OCI-LY7 (cell line): ENCODE data around the gene ZNF365. TPM values are rescaled to one million over a fixed set of nuclear protein-coding genes. Genes with fewer than 3 reads are reported as not detected.

ENCODE experiments used
- BruUV-seq: library from RNA; stranded (reverse); fragments of 400-500 nt; replicated peaks from 2 replicates; lab custom pipeline; 2021; lab: Mats Ljungman, UMichigan
- CTCF ChIA-PET: fragments of 300-600 bp; sonication (Branson Sonifier 250); formaldehyde crosslinking; loops from one replicate; lab custom pipeline; 2022; ENCODE audit warnings: antibody characterized with exemption; ENCODE audit not compliant: unreplicated experiment; lab: Charles Lee
- POLR2A ChIA-PET: fragments of 300-600 bp; sonication (Branson Sonifier 250); formaldehyde crosslinking; loops from one replicate; lab custom pipeline; 2022; ENCODE audit warnings: antibody characterized with exemption; lab: Charles Lee
- DNase-seq: peaks from one replicate; pipeline ENCODE4 v3.0.0-alpha.2; 2015; ENCODE audit warnings: low spot score
- H2AFZ ChIP-seq: fragments of 200-600 bp; sonication (generic), shearing (Covaris generic); 2 replicates; pipeline ENCODE4 v1.6.1; 2014; ENCODE audit warnings: mild to moderate bottlenecking, antibody characterized with exemption, low read length, moderate library complexity
- H3K27ac ChIP-seq: fragments of 200-600 bp; sonication (generic); 2 replicates; pipeline ENCODE4 v1.5.1; 2014; ENCODE audit warnings: mixed run types, low read depth, mild to moderate bottlenecking, moderate library complexity, low read length, inconsistent platforms; ENCODE audit not compliant: poor library complexity, severe bottlenecking
- H3K36me3 ChIP-seq: fragments of 200-600 bp; sonication (generic); 2 replicates; pipeline ENCODE4 v1.6.1; 2014; ENCODE audit warnings: mild to moderate bottlenecking, antibody characterized with exemption, low read length, moderate library complexity, mixed read lengths; ENCODE audit not compliant: insufficient read depth
- H3K4me1 ChIP-seq: fragments of 200-600 bp; sonication (generic); 2 replicates; pipeline ENCODE4 v1.5.1; 2014; ENCODE audit warnings: mild to moderate bottlenecking, low read length; ENCODE audit not compliant: insufficient read depth, poor library complexity, severe bottlenecking
- H3K4me2 ChIP-seq: fragments of 200-600 bp; sonication (generic); 2 replicates; pipeline ENCODE4 v1.6.1; 2014; ENCODE audit warnings: mild to moderate bottlenecking, low read length
- H3K4me3 ChIP-seq: fragments of 200-600 bp; sonication (generic); 2 replicates; pipeline ENCODE4 v1.5.1; 2014; ENCODE audit warnings: mild to moderate bottlenecking, low read depth, low read length; ENCODE audit not compliant: poor library complexity, severe bottlenecking
- H3K79me2 ChIP-seq: fragments of 200-600 bp; sonication (generic); 2 replicates; pipeline ENCODE4 v1.6.1; 2016; ENCODE audit warnings: low read depth, mild to moderate bottlenecking, low read length, moderate library complexity, mixed read lengths; ENCODE audit not compliant: insufficient read depth
- H3K9me2 ChIP-seq: fragments of 200-600 bp; sonication (generic); 2 replicates; pipeline ENCODE4 v1.6.1; 2016; ENCODE audit warnings: mild to moderate bottlenecking, low read length, mixed read lengths; ENCODE audit not compliant: insufficient read depth
- H3K9me3 ChIP-seq: fragments of 200-600 bp; sonication (generic); 2 replicates; pipeline ENCODE4 v1.6.1; 2014; ENCODE audit warnings: mild to moderate bottlenecking, mixed run types, low read length, mixed read lengths
- H4K20me1 ChIP-seq: fragments of 200-600 bp; sonication (generic); 2 replicates; pipeline ENCODE4 v1.6.1; 2014; ENCODE audit warnings: mild to moderate bottlenecking, antibody characterized with exemption, low read length, moderate library complexity, mixed read lengths; ENCODE audit not compliant: insufficient read depth
- CTCF ChIP-seq: fragments of 200-600 bp; sonication (generic); conservative IDR thresholded peaks from 2 replicates; pipeline ENCODE4 v1.5.1; 2014; ENCODE audit warnings: mild to moderate bottlenecking, antibody characterized with exemption, low read length, moderate library complexity, mixed read lengths
- EZH2phosphoT487 ChIP-seq: fragments of 200-600 bp; sonication (generic); IDR thresholded peaks from 2 replicates; pipeline ENCODE4 v1.6.1; 2018; ENCODE audit warnings: low read depth, borderline replicate concordance, mild to moderate bottlenecking, mixed run types, antibody characterized with exemption, low read length, moderate library complexity, mixed read lengths
- intact Hi-C: fragments of 100-400 bp; cut with micrococcal nuclease; formaldehyde crosslinking; loops from one replicate; pipeline ENCODE4 v1.10.0; 2022; ENCODE audit not compliant: unreplicated experiment
- total RNA-seq, 2 experiments: library from RNA; depleted of rRNA in 1 of 2; stranded (reverse); fragments of >200 nt in 1 of 2; shearing (Covaris generic) in 1 of 2; gene quantifications; 2 replicates each; pipeline ENCODE4 v1.2.3, GENCODE V29; 2014 to 2022

ZNF365 gene
- total RNA-seq, 2 experiments from 2014 or later = not detected

- H3K79me2 ChIP-seq = no peaks in the 10 kb centered on the region
- H3K27ac ChIP-seq = no peak overlapping the region
- no peak for DNase-seq
- intact Hi-C loops = no loop called here
- POLR2A ChIA-PET = no interaction called here
- BruUV-seq = no TSS peak
- H3K4me2 ChIP-seq = no peak overlapping the region
- H3K9me3 ChIP-seq = 0 out of 2 replicates have a peak, but pooled peaks cover 8% of the 10 kb centered on the region
- H4K20me1 ChIP-seq = no peaks in the 10 kb centered on the region
- TF ChIP-seq EZH2phosphoT487 (no peak), CTCF (no peak)
- H3K4me1 ChIP-seq = no peaks in the 10 kb centered on the region
- no peaks in the 10 kb centered on the region for H3K9me2 ChIP-seq
- H2AFZ ChIP-seq = no peak overlapping the region
- no peaks in the 10 kb centered on the region for H3K36me3 ChIP-seq
- CTCF ChIA-PET = no interaction called here
- no peak overlapping the region for H3K4me3 ChIP-seq
Observed at GRCh38 chr10:62348029-62348428, 26.1 kb upstream of the ZNF365 start.

- intact Hi-C loops = no loop called here
Observed at GRCh38 chr10:62352356-62352970, 21.7 kb upstream of the ZNF365 start.

More at GRCh38 chr10:62352356-62352970, 21.7 kb upstream of the ZNF365 start:
- Histone ChIP-seq H3K79me2 (no peaks in the 10 kb centered on the region), H2AFZ (no peak overlapping the region), H3K36me3 (no peaks in the 10 kb centered on the region), H3K27ac (no peak overlapping the region), H3K4me2 (no peak overlapping the region), H3K9me3 (no peaks in the 10 kb centered on the region), H3K4me1 (no peaks in the 10 kb centered on the region), H3K4me3 (no peak overlapping the region), H3K9me2 (no peaks in the 10 kb centered on the region), H4K20me1 (no peaks in the 10 kb centered on the region)
- ChIA-PET POLR2A (no interaction called here), CTCF (no interaction called here)
- BruUV-seq = no TSS peak
- TF ChIP-seq CTCF (no peak), EZH2phosphoT487 (no peak)
- no peak for DNase-seq
